ACC112 (cell line): Measurements from ENCODE around the gene C3orf62.
"Not testable (repeated sequence)": the region's sequence is repeated elsewhere in the genome, so short reads cannot be mapped to it uniquely, and the experiment has no call there.

ENCODE experiments used
- H2AFZ ChIP-seq: fragments of 200-600 bp; sonication (generic); one replicate; pipeline ENCODE4 v1.6.0; 2017; ENCODE audit warnings: antibody characterized with exemption, low read length; ENCODE audit not compliant: unreplicated experiment
- H3K27ac ChIP-seq: fragments of 200-600 bp; sonication (generic); 2 replicates; pipeline ENCODE4 v1.5.1; 2014; ENCODE audit warnings: low read depth, mild to moderate bottlenecking, antibody characterized with exemption, low read length, moderate library complexity
- H3K27me3 ChIP-seq: fragments of 200-600 bp; sonication (generic); 2 replicates; pipeline ENCODE4 v1.6.1; 2014; ENCODE audit warnings: mild to moderate bottlenecking, antibody characterized with exemption, low read length, moderate library complexity, mixed read lengths; ENCODE audit not compliant: insufficient read depth
- H3K36me3 ChIP-seq: fragments of 200-600 bp; sonication (generic); 2 replicates; pipeline ENCODE4 v1.6.1; 2016; ENCODE audit warnings: mild to moderate bottlenecking, antibody characterized with exemption, low read length, moderate library complexity, mixed read lengths; ENCODE audit not compliant: insufficient read depth
- H3K4me1 ChIP-seq: fragments of 200-600 bp; sonication (generic); one replicate; pipeline ENCODE4 v1.6.1; 2016; ENCODE audit warnings: low read length, mixed read lengths; ENCODE audit not compliant: insufficient read depth, unreplicated experiment, control insufficient read depth
- H3K4me3 ChIP-seq: fragments of 200-600 bp; sonication (generic); 2 replicates; pipeline ENCODE4 v1.5.1; 2014; ENCODE audit warnings: mild to moderate bottlenecking, low read depth, low read length
- H3K79me2 ChIP-seq: fragments of 200-600 bp; sonication (generic); one replicate; pipeline ENCODE4 v1.6.0; 2016; ENCODE audit warnings: low read length; ENCODE audit not compliant: control insufficient read depth, unreplicated experiment, insufficient read depth

Gene C3orf62

DNA sequence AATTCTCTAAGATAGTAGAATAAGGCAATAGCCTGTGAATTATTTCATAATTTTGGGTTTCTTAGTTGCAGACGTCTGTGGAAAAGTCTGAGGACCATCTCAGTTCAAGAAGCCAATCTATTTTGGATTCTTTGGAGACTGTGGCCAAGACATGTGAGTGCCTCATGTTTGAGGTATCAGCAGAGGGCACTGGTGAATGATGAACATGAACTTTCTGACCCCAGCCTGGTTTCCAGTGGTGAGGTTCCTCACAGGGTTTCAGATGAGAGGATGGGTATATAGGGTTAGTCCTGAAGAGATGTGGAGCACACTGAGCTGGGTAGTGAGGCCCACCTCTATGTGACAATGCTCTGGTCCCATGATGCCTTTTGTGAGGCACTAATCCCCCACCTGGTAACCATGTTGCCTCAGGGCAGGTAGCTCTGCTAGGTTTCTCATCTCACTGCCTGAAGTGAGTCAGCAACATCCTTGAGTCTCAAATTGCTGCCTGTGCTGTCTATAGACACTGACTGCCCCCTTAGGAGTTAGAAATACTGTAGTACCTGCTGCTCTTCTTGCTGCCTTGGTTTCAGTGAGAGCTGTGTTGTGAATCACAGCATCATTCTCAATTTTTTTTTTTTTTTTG is 32.3 kb downstream of the C3orf62 start:
- no peak overlapping the region for H2AFZ ChIP-seq

DNA sequence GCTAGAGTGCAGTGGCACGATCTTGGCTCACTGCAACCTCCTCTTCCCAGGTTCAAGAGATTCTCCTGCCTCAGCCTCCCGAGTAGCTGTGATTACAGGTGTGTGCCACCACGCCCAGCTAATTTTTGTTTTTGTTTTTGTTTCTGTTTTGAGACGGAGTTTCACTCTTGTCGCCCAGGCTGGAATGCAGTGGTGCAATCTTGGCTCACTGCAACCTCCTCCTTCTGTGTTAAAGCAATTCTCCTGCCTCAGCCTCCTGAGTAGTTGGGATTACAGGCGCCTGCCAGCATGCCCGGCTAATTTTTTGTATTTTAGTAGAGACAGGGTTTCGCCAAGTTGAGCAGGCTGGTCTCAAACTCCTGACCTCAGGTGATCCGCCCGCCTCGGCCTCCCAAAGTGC is 36.9 kb downstream of the C3orf62 start:
- H3K27me3 ChIP-seq, H3K4me3 ChIP-seq, H3K27ac ChIP-seq, H2AFZ ChIP-seq, H3K36me3 ChIP-seq, H3K79me2 ChIP-seq, H3K4me1 ChIP-seq: not testable (repeated sequence)

More for the DNA sequence above, 32.3 kb downstream of the C3orf62 start:
- no peak overlapping the region for H3K4me3 ChIP-seq
- H3K27ac ChIP-seq = no peak overlapping the region
- no peaks in the 10 kb centered on the region for H3K36me3 ChIP-seq
- peaks cover 5% of the 10 kb centered on the region for H3K4me1 ChIP-seq
- no peaks in the 10 kb centered on the region for H3K79me2 ChIP-seq
- no peaks in the 10 kb centered on the region for H3K27me3 ChIP-seq

DNA sequence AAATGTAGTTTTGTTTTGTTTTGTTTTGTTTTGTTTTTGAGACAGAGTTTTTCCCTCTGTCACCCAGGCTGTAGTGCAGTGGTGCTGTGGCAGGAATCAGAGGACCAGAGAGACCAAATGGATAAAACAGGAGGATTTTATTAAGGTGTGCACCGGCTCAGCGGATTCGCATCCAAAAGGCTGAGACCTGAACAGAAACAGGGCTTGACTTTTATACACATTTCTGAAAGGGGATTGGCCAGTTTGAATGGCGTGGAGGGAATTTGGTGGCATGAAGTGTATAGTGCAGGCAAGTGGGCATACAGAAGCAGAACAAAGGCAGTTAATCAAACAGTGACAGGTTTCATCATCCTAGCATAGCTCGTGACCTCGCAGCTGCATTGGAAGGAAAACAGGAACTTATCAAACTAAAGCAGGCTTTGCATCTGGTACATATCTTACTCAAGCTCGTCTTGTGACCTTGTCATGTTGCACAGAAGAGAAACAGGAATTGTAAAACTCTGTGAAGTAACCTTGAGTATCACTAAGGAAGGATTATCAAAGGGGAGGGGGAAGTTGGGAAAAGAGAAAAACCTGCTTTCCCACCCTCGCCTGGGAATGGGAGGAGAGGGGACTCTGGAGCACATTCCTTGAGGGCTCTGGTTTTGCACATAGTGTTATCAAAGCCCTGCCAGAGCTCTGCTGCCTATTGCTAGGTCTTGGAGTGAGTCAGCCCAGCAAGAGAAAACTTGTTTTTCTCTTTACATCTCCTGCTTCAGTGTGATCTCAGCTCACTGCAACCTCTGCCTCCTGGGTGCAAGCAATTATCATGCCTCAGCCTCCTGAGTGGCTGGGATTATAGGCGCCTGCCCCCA is 38.5 kb downstream of the C3orf62 start:
- Histone ChIP-seq H3K36me3 (peaks cover 3% of the 10 kb centered on the region; the same call in 1 of the 2 replicates), H3K4me1 (no peaks in the 10 kb centered on the region), H2AFZ (no peak overlapping the region), H3K4me3 (no peak overlapping the region), H3K27ac (no peak overlapping the region), H3K79me2 (no peaks in the 10 kb centered on the region), H3K27me3 (no peaks in the 10 kb centered on the region)

- no peaks in the 10 kb centered on the region for H3K4me1 ChIP-seq
- no peak overlapping the region for H2AFZ ChIP-seq
- no peak overlapping the region for H3K4me3 ChIP-seq
- H3K27me3 ChIP-seq = no peaks in the 10 kb centered on the region
- no peaks in the 10 kb centered on the region for H3K79me2 ChIP-seq
- peaks cover 6% of the 10 kb centered on the region for H3K36me3 ChIP-seq
- H3K27ac ChIP-seq = no peak overlapping the region
Measured at GRCh38 chr3:49237344-49237743, 39.7 kb downstream of the C3orf62 start.

- Histone ChIP-seq H3K4me1 (no peaks in the 10 kb centered on the region), H3K36me3 (peaks cover 13% of the 10 kb centered on the region), H3K4me3 (no peak overlapping the region), H2AFZ (no peak overlapping the region), H3K79me2 (no peaks in the 10 kb centered on the region), H3K27ac (no peak overlapping the region), H3K27me3 (no peaks in the 10 kb centered on the region)
Measured at GRCh38 chr3:49236226-49236625, 40.8 kb downstream of the C3orf62 start.

- not testable (repeated sequence) for H3K79me2 ChIP-seq, H3K27me3 ChIP-seq, H3K4me3 ChIP-seq, H2AFZ ChIP-seq, H3K27ac ChIP-seq, H3K4me1 ChIP-seq
- H3K36me3 ChIP-seq = peaks cover 24% of the 10 kb centered on the region
Measured at GRCh38 chr3:49228817-49229216, 48.2 kb downstream of the C3orf62 start.

DNA sequence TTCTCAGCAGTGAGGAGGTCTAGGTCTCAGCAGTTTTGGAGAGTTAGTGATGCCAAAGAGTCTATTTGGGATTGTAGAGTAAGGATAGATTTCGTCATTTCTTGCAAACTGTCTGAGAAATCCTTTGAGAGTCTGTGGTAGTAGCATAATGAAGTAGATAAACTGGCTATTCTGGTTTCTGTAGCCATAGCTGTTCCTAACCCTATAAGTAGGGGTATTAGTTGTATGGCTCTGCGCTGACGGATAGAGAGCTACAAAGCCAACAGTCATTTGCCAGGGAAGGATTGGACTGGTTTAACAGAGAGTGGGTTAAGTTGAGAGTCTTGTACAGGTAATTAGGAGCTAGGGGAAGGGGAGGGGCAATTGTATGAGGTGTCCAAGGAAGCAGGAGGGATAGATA is 55.0 kb downstream of the C3orf62 start:
- Histone ChIP-seq H3K79me2 (peaks cover 2% of the 10 kb centered on the region), H3K4me1 (peaks cover 7% of the 10 kb centered on the region), H3K27ac (no peak overlapping the region), H3K36me3 (peaks cover 3% of the 10 kb centered on the region), H3K4me3 (no peak overlapping the region), H2AFZ (no peak overlapping the region), H3K27me3 (no peaks in the 10 kb centered on the region)

- H2AFZ ChIP-seq, H3K4me3 ChIP-seq, H3K27me3 ChIP-seq, H3K27ac ChIP-seq, H3K79me2 ChIP-seq, H3K36me3 ChIP-seq, H3K4me1 ChIP-seq: not testable (repeated sequence)
Measured at GRCh38 chr3:49220985-49221563, 56.0 kb downstream of the C3orf62 start.

GRCh38 chr3:49219132-49219531 is 57.9 kb downstream of the C3orf62 start:
- Histone ChIP-seq H3K79me2 (peaks cover 2% of the 10 kb centered on the region), H3K36me3 (peaks cover 11% of the 10 kb centered on the region), H3K27me3 (no peaks in the 10 kb centered on the region), H3K27ac (peak overlapping the region; percentile 36), H3K4me1 (peaks cover 7% of the 10 kb centered on the region), H3K4me3 (no peak overlapping the region), H2AFZ (no peak overlapping the region)
